HG02763 (cell line): ENCODE measurements around the gene ACTN1.

Experiments
- ATAC-seq: cut with Tn5 transposase; IDR thresholded peaks from one replicate; pipeline ENCODE4 v1.9.1; 2021; ENCODE audit warnings: mild to moderate bottlenecking, moderate library complexity; ENCODE audit not compliant: unreplicated experiment

Gene ACTN1

GRCh38 chr14:68951800-68952530 lies 27.1 kb downstream of the ACTN1 start:
- no peak for ATAC-seq

DNA sequence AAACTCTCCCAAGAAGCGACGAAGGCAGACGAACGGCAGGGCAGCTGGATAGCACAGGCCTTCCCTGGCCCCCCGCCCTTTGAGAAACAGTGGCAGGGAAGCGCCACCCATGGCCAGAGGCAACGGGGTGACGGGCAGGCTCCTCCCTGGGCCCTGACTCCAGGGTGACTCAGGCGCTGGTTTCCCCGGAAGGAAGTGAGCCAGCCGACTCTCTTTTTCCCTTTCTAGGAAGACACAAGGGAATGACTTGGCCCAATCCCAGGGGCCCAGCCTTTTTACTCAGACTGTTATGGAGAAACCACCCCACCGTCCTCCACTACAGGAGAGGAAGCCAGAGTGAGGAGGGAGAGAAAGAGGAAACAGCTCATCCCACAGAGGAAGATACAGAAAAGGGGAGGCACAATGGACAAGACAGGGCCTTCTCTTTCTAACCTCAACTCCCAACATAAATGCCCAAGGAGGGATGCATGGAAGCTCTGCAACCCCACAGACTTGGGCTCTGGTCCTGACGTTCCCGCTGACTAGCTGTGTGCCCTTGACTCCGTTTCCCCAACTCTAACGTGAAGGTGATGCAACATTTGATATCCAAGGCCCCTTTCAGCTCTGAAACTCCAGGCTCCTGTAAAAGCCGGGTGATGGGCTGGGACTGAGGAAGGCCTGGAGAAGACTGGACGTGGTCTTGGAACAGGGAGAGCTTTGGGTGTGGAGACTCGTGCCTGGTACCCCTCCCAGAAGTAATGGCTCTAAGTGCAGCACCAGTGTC lies 27.9 kb downstream of the ACTN1 start:
- ATAC-seq: no peak

DNA sequence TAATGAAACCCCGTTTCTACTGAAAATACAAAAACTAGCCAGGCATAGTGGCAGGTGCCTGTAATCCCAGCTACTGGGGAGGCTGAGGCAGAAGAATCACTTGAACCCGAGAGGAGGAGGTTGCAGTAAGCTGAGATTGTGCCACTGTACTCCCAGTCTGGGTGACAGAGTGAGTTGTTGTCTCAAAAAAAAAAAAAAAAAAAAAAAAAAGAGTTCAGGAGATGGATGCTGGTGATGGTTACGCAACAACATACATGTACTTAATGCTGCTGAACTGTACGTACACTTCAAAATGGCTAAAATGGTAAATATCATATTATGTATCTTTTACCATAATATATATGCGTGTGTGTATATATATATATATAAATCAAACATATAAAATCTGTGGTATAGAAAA lies 29.0 kb downstream of the ACTN1 start:
- no peak for ATAC-seq

DNA sequence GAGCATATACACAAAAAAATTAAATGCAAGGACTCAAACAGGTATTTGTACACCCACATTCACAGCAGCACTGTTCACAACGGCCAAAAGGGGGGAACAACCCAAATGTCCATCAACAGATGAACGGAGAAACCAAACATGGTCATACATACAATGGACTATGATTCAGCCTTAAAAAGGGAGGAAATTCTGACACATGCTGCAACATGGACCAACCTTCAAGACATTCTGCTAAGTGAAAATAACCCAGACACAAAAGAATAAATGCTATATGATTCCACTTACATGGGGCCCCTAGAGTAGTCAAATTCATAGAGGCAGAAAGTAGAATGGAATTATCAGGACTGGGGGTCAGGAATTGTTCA lies 29.5 kb downstream of the ACTN1 start:
- ATAC-seq: no peak

DNA sequence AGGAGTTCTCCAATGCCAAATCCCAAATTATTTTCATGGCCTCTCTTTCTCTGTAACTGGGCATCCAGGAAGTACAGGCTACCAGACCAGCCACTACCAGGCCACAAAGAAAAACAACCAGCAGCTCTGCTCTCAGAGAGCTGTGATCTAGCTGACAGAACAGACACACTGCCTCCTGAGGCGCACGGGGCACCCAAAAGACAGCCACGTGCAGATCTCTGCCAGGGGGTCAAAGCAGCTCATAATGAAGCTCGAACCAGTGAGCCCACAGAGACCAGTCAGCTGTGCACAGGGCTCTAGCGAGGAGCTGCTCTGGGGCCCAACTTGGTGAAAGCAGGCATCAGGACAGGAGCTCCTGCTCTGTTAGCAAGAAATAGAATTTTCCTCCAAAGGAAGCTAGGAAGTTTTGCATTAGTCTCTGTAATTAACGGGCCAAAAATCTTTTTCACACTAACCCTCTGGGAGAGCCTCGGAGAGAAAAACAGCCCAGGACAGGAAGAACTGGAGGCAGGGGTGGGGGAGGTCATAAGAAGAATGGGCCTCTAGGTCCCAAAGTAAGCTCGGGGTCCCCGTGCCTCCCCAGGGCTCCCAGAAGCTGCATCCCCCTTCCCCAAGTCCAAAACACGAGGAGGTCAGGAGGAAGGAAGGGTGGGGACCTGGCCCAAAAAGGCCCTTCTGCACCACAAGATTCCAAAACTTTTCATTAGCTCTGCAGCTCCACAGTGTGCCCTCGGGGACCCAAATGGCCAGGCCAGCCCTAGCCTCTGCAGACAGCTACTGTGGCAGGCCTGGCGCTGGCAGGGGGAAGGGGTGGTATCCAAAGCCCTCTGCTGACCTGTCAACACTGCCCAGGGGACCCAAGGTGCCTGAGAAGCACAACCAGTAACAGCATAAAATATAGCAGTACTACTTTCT lies 30.2 kb downstream of the ACTN1 start:
- ATAC-seq: no peak

DNA sequence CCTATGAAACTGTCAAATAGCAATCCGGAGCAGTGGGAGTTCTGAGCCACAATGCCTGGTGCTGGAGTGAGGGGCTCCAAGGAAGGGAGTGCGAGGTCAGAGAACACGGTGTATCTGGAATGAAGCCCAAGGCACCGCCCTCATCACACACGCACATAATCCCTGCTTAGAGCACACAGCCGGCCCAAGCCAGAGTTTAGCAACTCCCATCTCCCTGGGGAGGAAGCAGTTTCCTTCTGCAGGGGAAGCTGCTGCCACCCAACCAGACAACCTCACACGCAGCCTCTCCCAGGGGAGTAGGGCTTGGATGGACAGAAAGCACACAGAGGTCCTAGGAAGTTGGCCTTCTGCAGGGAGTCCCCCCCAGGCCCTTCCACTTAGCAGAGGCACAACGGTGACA lies 31.3 kb downstream of the ACTN1 start:
- no peak for ATAC-seq

DNA sequence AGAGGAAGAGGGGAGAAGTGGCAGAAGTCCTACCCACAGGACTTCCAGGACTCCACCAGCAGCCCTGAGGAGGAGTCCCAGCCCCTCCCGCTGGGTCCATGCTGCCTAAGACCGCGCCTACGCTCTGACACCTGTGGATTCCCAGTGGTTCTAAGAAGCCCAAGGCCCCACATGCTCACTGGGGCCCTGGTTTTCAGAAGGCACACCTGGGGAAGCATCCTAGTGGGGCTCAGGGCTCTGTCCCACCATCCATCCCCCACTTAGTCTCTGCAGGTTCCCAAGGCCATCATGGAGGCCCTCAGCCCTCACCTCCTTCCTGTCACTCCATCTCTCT lies 32.6 kb downstream of the ACTN1 start:
- no peak for ATAC-seq

- ATAC-seq: no peak
Measured at GRCh38 chr14:68945585-68946488, 33.3 kb downstream of the ACTN1 start.

DNA sequence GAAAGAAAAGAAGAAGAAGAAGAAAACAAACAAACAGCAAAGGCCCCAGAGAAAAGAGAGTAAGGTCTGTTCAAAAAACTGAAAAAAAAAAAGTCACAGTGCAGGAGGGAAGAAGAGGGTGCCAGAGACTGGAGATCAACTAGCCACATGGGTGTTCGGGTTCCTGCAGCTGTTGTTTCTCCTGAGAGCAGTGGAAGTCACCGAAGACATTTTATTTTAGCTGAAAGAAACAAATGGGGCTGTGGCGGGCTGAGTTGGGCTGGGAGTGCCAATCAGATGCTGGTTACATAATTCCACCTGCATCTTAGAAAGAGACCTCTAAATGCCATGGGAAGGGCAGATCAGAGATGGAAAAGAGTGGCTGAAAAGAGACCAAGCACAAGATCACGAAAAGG lies 33.9 kb downstream of the ACTN1 start:
- no peak for ATAC-seq

- ATAC-seq: no peak
Measured at GRCh38 chr14:68944162-68944561, 34.9 kb downstream of the ACTN1 start.

DNA sequence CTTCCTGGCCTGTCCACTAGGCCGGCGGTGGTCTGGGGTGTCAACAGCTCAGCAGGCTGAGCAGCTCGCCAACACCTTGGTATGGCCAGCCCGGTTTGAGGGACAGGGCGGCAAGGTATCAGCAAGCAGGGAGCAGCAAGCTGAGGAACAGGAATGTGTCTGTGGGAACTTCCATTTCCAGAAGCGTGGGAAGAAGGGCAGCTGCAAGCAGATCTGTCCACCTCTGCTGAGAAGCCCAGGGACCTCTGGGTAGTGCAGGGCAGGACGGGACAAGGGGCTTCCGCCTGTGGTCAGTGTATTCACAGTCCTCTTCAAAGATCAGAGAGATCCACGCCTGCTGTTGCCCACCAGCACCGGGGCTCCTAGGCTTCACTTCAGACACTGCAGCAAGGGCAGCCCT lies 36.0 kb downstream of the ACTN1 start:
- ATAC-seq: no peak

DNA sequence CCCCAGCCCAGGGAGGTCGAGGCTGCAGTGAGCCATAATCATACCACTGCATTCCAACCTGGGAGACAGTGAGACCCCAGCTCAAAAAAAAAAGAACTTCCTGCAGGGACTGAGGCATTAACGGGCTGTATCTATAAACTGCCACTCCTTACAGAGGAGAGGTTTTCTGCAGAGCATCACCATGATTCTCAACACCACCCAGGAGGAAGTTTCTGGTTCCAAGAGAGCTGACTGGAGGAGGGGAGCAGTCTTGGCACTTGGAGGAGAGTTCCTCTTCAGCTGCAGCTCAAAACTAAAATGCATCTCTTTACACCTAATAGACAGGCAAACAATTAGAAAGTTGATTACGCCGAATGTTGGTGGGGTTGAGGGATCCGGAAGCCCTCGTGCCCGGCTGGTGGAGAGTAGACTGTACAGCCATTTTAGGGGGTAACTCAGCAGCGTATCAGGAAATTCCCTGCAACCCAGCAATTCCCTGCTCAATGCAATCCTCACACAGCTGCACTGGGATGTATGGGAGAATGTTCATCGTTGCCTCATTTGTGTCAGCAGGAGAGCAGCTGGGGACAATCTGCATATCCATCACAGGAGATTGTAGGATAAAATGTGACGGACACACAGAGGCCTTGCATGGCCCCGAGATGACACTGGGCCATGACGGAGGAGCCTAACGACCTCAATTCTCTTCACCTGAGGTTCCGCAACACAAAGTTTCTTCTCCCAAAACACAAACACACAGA lies 36.6 kb downstream of the ACTN1 start:
- ATAC-seq: no peak

DNA sequence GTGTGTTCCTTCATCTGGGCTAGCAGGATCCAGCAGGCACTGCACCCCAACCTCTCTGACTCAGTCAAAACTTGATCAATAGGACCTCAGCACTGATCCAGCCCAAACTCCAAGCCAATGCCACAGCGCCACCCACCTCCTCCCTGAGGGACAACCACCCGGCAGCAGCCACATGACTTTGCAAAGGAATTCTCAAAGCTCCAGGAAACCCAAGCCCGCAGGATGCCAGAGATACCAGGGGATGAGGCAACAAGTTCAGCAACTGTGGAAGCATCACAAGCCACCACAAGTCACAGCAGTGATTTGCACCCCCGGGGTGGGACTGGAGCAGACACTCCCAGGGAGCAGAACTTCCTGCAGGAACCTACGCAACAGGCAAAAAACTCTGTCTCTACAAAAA lies 37.3 kb downstream of the ACTN1 start:
- no peak for ATAC-seq

GRCh38 chr14:68940614-68941185 lies 38.4 kb downstream of the ACTN1 start:
- no peak for ATAC-seq

- no peak for ATAC-seq
Measured at GRCh38 chr14:68939893-68940613, 39.0 kb downstream of the ACTN1 start.

DNA sequence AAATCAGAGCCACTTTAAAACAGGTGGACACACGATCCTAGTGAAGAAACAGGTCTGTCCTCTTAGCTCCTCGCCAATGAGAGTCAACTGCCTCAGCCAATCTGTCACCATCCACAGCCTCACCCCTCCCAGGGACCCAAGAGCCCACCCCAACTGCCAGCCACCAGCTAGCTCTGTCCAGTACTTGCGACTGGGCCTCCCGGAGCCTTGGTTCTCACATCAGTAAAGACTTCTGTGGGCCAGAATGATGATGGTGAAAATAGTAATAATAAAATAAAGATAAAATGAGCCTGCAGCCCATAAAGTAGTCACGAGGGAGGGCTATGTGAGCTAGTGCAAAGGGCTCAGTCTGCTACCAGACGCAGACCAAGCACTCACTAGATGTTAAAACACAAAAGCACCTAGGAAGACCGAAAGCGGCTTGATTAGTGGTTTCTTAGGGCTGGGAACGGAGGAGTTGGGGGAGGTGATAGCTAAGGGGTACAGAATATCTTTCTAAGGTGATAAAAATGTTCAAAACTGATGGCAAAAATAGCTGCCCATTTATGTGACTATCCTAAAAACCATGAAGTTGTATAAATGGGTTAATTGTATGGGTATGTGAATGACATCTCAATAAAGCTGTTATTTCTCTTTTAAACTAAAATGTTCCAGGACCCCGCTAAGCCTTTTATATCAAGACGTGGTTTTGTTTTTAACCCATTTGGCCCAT lies 39.8 kb downstream of the ACTN1 start:
- ATAC-seq: no peak

- ATAC-seq: no peak
Measured at GRCh38 chr14:68938271-68939150, 40.6 kb downstream of the ACTN1 start.
